Measurements from ENCODE around the gene MFSD11.

DNA sequence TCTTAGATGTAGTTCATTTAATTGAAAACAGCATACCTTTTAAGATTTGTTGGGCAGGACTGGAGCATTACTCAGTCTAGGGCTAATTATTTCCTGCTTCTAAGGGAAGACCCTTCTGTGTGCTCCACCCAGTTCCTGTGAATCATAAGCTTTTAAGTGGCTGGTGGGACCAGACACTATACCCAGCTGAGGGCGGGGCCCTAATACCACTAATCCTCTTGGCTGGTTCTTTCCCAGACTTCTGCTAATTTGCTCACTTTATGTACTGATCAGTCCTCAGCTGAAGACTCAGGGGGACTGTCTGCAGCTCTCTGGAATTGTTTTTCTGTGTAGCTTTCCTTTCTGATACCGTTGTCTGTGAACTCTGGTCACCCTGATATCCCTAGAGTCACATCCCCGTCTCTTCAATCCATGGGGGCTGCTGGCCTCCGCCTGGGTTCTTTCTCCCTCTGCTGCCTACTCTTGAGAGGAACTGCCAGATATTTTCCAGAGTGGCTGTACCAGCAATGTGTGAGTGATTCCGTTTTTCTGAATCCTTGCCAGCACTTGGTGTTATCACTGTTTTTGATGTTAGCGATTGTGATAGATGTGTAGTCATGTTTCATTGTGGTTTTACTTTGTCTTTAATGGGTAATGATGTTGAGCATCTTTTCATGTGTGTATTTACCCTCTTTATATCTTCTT, 35.1 kb downstream of the MFSD11 start:
- TF ChIP-seq, protein P1, sequence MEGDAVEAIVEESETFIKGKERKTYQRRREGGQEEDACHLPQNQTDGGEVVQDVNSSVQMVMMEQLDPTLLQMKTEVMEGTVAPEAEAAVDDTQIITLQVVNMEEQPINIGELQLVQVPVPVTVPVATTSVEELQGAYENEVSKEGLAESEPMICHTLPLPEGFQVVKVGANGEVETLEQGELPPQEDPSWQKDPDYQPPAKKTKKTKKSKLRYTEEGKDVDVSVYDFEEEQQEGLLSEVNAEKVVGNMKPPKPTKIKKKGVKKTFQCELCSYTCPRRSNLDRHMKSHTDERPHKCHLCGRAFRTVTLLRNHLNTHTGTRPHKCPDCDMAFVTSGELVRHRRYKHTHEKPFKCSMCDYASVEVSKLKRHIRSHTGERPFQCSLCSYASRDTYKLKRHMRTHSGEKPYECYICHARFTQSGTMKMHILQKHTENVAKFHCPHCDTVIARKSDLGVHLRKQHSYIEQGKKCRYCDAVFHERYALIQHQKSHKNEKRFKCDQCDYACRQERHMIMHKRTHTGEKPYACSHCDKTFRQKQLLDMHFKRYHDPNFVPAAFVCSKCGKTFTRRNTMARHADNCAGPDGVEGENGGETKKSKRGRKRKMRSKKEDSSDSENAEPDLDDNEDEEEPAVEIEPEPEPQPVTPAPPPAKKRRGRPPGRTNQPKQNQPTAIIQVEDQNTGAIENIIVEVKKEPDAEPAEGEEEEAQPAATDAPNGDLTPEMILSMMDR (IDR thresholded peaks at IDR 0.05), result no peak
- TF ChIP-seq POLR2A (IDR thresholded peaks at IDR 0.05), result no peak
- no peak for TF ChIP-seq POLR2AphosphoS5 (IDR thresholded peaks at IDR 0.05)
